HEK293 (cell line): ENCODE results near the gene FGD5.

Experiments used
- CTCF ChIA-PET: fragments of 350-600 bp; formaldehyde crosslinking; extraction: SDS; loops from one replicate; lab custom pipeline; 2021; ENCODE audit warnings: antibody characterized with exemption; lab: Yijun Ruan, JAX
- POLR2A ChIA-PET: fragments of 300-600 bp; formaldehyde crosslinking; extraction: SDS; loops from one replicate; lab custom pipeline; 2020; ENCODE audit warnings: antibody characterized with exemption, inconsistent platforms; lab: Yijun Ruan, JAX
- H3K27ac ChIP-seq: fragments of 200-500 bp; sonication (Bioruptor generic); 2 replicates; pipeline ENCODE4 v1.5.1; 2014; ENCODE audit warnings: low read depth, low read length, control low read depth, inconsistent platforms; ENCODE audit errors: extremely low read depth
- H3K36me3 ChIP-seq, 2 experiments: fragments of 200-500 bp in 1 of 2; sonication (Bioruptor generic) in 1 of 2; 1 replicate in 1 of 2; 2 replicates in 1 of 2; pipeline ENCODE4 v1.5.1; 2014 to 2017; ENCODE audit warnings: inconsistent platforms in 2 of 2, low read length in 2 of 2; ENCODE audit not compliant: control insufficient read depth in 2 of 2, insufficient read depth in 1 of 2
- H3K4me1 ChIP-seq: fragments of 200-500 bp; sonication (Bioruptor generic); 2 replicates; pipeline ENCODE4 v1.5.1; 2014; ENCODE audit warnings: mild to moderate bottlenecking, low read length, inconsistent platforms; ENCODE audit not compliant: control insufficient read depth, insufficient read depth
- H3K4me3 ChIP-seq: 2 replicates; pipeline ENCODE4 v1.5.1; 2011; ENCODE audit warnings: low read depth, mild to moderate bottlenecking, control low read depth, low read length, moderate library complexity
- H3K9me3 ChIP-seq: fragments of 200-500 bp; sonication (Bioruptor generic); 2 replicates; pipeline ENCODE4 v1.5.1; 2014; ENCODE audit warnings: low read depth, low read length, inconsistent platforms; ENCODE audit not compliant: control insufficient read depth, insufficient read depth
- BCL6B ChIP-seq: fragments of 450-650 bp; formaldehyde crosslinking; IDR thresholded peaks from 2 replicates; pipeline ENCODE4 v1.5.1; 2017; ENCODE audit warnings: missing biosample characterization, missing genetic modification characterization
- ELK4 ChIP-seq: IDR thresholded peaks from 2 replicates; pipeline ENCODE4 v1.6.1; 2011; ENCODE audit warnings: mild to moderate bottlenecking, low read depth, low read length, borderline replicate concordance
- FEZF1 ChIP-seq: fragments of 450-650 bp; formaldehyde crosslinking; IDR thresholded peaks from 2 replicates; pipeline ENCODE4 v1.5.1; 2016; ENCODE audit warnings: missing biosample characterization, missing genetic modification characterization
- GFI1B ChIP-seq: fragments of 450-650 bp; formaldehyde crosslinking; IDR thresholded peaks from 2 replicates; pipeline ENCODE4 v1.5.1; 2016; ENCODE audit warnings: missing biosample characterization, missing genetic modification characterization
- HOXC10 ChIP-seq: sonication (generic); formaldehyde crosslinking; IDR thresholded peaks from 2 replicates; pipeline ENCODE4 v1.8.1; 2023; ENCODE audit warnings: mild to moderate bottlenecking, missing genetic modification reagents
- KLF7 ChIP-seq: fragments of 450-650 bp; formaldehyde crosslinking; IDR thresholded peaks from 2 replicates; pipeline ENCODE4 v1.5.1; 2016; ENCODE audit warnings: missing biosample characterization, missing genetic modification characterization, borderline replicate concordance
- MZF1 ChIP-seq: fragments of 450-650 bp; formaldehyde crosslinking; IDR thresholded peaks from 2 replicates; pipeline ENCODE4 v1.5.1; 2017; ENCODE audit warnings: missing biosample characterization, missing genetic modification characterization, borderline replicate concordance
- YY1 ChIP-seq: fragments of 450-650 bp; formaldehyde crosslinking; IDR thresholded peaks from 2 replicates; pipeline ENCODE4 v1.5.1; 2018; ENCODE audit warnings: missing biosample characterization, missing genetic modification characterization
- ZBTB49 ChIP-seq: fragments of 450-650 bp; formaldehyde crosslinking; IDR thresholded peaks from 2 replicates; pipeline ENCODE4 v1.5.1; 2016; ENCODE audit warnings: missing biosample characterization, missing genetic modification characterization, low read depth
- ZNF133 ChIP-seq: fragments of 450-650 bp; formaldehyde crosslinking; IDR thresholded peaks from 2 replicates; pipeline ENCODE4 v1.5.1; 2016; ENCODE audit warnings: missing biosample characterization, missing genetic modification characterization
- ZNF211 ChIP-seq: fragments of 450-650 bp; formaldehyde crosslinking; IDR thresholded peaks from 2 replicates; pipeline ENCODE4 v1.5.1; 2016; ENCODE audit warnings: low read depth, missing biosample characterization, missing genetic modification characterization
- ZNF239 ChIP-seq: fragments of 450-650 bp; formaldehyde crosslinking; IDR thresholded peaks from 2 replicates; pipeline ENCODE4 v1.5.1; 2016; ENCODE audit warnings: missing biosample characterization, missing genetic modification characterization
- ZNF248 ChIP-seq: fragments of 450-650 bp; formaldehyde crosslinking; IDR thresholded peaks from 2 replicates; pipeline ENCODE4 v1.5.1; 2017; ENCODE audit warnings: missing biosample characterization, missing genetic modification characterization
- ZNF311 ChIP-seq: fragments of 450-650 bp; formaldehyde crosslinking; IDR thresholded peaks from 2 replicates; pipeline ENCODE4 v1.5.1; 2017; ENCODE audit warnings: missing biosample characterization, missing genetic modification characterization, borderline replicate concordance
- ZNF362 ChIP-seq: fragments of 450-650 bp; formaldehyde crosslinking; IDR thresholded peaks from 2 replicates; pipeline ENCODE4 v1.5.1; 2016; ENCODE audit warnings: missing biosample characterization, missing genetic modification characterization
- ZNF37A ChIP-seq: fragments of 450-650 bp; IDR thresholded peaks from 2 replicates; pipeline ENCODE4 v1.5.1; 2018; ENCODE audit warnings: missing biosample characterization, missing genetic modification characterization
- ZNF391 ChIP-seq: fragments of 450-650 bp; formaldehyde crosslinking; IDR thresholded peaks from 2 replicates; pipeline ENCODE4 v1.5.1; 2016; ENCODE audit warnings: low read depth, missing biosample characterization, missing genetic modification characterization, borderline replicate concordance
- ZNF398 ChIP-seq: fragments of 450-650 bp; formaldehyde crosslinking; IDR thresholded peaks from 2 replicates; pipeline ENCODE4 v1.5.1; 2017; ENCODE audit warnings: missing biosample characterization, missing genetic modification characterization
- ZNF600 ChIP-seq: fragments of 450-650 bp; formaldehyde crosslinking; IDR thresholded peaks from 2 replicates; pipeline ENCODE4 v1.5.1; 2016; ENCODE audit warnings: missing biosample characterization, missing genetic modification characterization
- ZNF692 ChIP-seq: fragments of 450-650 bp; formaldehyde crosslinking; IDR thresholded peaks from 2 replicates; pipeline ENCODE4 v1.5.1; 2016; ENCODE audit warnings: missing biosample characterization, missing genetic modification characterization
- ZNF707 ChIP-seq: fragments of 450-650 bp; formaldehyde crosslinking; IDR thresholded peaks from 2 replicates; pipeline ENCODE4 v1.5.1; 2016; ENCODE audit warnings: missing biosample characterization, missing genetic modification characterization
- ZNF747 ChIP-seq: fragments of 450-650 bp; formaldehyde crosslinking; IDR thresholded peaks from 2 replicates; pipeline ENCODE4 v1.5.1; 2016; ENCODE audit warnings: missing biosample characterization, missing genetic modification characterization
- ZSCAN30 ChIP-seq: fragments of 450-650 bp; IDR thresholded peaks from 2 replicates; pipeline ENCODE4 v1.5.1; 2018; ENCODE audit warnings: missing biosample characterization, mild to moderate bottlenecking, missing genetic modification characterization, moderate library complexity

Gene FGD5

GRCh38 chr3:14869917-14870782 lies 51.4 kb downstream of the FGD5 start:
- H3K9me3 ChIP-seq, result no peaks in the 10 kb centered on the region
- H3K27ac ChIP-seq, result no peak overlapping the region
- no peak overlapping the region for H3K4me3 ChIP-seq
- no peaks in the 10 kb centered on the region for H3K4me1 ChIP-seq
- TF ChIP-seq HOXC10 (CRISPR knock-in tag) (no peak), ZNF391 (tag by site-specific recombination) (no peak), ZNF707 (tag by site-specific recombination) (no peak), ZNF747 (tag by site-specific recombination) (no peak), ZNF362 (no peak), ELK4 (no peak), ZNF211 (tag by site-specific recombination) (no peak), ZNF398 (tag by site-specific recombination) (no peak), ZNF37A (tag by site-specific recombination) (no peak)
- ChIA-PET POLR2A (no interaction called here), CTCF (no interaction called here)
- H3K36me3 ChIP-seq, result no peaks in the 10 kb centered on the region

- H3K9me3 ChIP-seq, result no peaks in the 10 kb centered on the region
- no peak overlapping the region for H3K27ac ChIP-seq
- TF ChIP-seq GFI1B (tag by site-specific recombination) (no peak), ZSCAN30 (tag by site-specific recombination) (no peak), ZNF311 (tag by site-specific recombination) (no peak), ZNF133 (no peak), ZNF600 (tag by site-specific recombination) (no peak), ZNF692 (no peak), MZF1 (no peak), ZNF398 (tag by site-specific recombination) (no peak), ZNF239 (no peak), FEZF1 (tag by site-specific recombination) (no peak), YY1 (no peak), KLF7 (no peak), ZBTB49 (tag by site-specific recombination) (no peak), BCL6B (tag by site-specific recombination) (no peak), ZNF248 (tag by site-specific recombination) (no peak)
- POLR2A ChIA-PET, result no interaction called here
- H3K4me3 ChIP-seq, result no peak overlapping the region
- CTCF ChIA-PET, result interaction anchor here (0.9 kb wide), 1 partner anchor 50 kb away, joined by 3 read pairs; no protein-coding TSS in a partner anchor
- H3K36me3 ChIP-seq, result no peaks in the 10 kb centered on the region
- H3K4me1 ChIP-seq, result no peaks in the 10 kb centered on the region
Observed at GRCh38 chr3:14870783-14871060, 52.0 kb downstream of the FGD5 start.
